ENCODE measurements around the gene TSC2. TPM values are rescaled to one million over a fixed set of nuclear protein-coding genes. Genes with fewer than 3 reads are reported as not detected.
"Not testable (repeated sequence)": the region's sequence is repeated elsewhere in the genome, so short reads cannot be mapped to it uniquely, and the experiment has no call there.

Gene TSC2
- total RNA-seq, 1 experiment from 2014 or later, result 59.3 TPM

- intact Hi-C loops (cut with micrococcal nuclease); H3K4me3 ChIP-seq (ENCODE audit: low read length); H3K9me2 ChIP-seq (replicated peaks; ENCODE audit: low read length); H3K9me3 ChIP-seq (ENCODE audit: low read length); H3K4me2 ChIP-seq (ENCODE audit: low read length); H3F3A ChIP-seq (ENCODE audit: low read length, unreplicated experiment); ATAC-seq; H3K9ac ChIP-seq (ENCODE audit: low read length); DNase-seq; POLR2A ChIA-PET (ENCODE audit: unreplicated experiment); H3K79me2 ChIP-seq (ENCODE audit: low read length); H2AFZ ChIP-seq (ENCODE audit: low read length); H4K20me1 ChIP-seq (ENCODE audit: low read length); H3K27ac ChIP-seq (ENCODE audit: low read length); H3K27me3 ChIP-seq (ENCODE audit: low read length); H3K4me1 ChIP-seq (ENCODE audit: insufficient read depth, low read length); H3K36me3 ChIP-seq (ENCODE audit: low read depth, low read length); CTCF ChIA-PET; BruUV-seq (replicated peaks): not testable (repeated sequence)
These were observed 77.1 kb downstream of the TSC2 start for GRCh38 chr16:2124694-2125444.

DNA sequence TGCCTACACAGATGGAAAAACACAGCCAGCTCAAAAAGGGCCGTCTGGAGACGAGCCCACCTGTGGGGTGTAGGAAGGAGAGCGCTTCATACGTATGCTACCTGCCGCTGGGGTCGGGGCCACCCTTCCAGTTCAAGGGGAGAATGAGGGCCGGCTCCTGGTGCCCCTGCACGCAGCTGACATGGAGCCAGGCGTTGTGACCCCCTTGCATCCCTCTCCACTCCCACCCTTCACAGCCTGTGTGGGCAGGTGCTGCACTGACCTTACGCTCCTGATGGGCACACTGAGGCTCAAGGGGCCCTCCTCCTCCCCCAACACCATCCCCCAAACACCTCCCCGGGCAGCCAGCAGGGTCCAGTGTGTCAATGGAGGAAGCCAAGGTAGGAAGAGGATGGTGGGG is 77.8 kb downstream of the TSC2 start:
- intact Hi-C loops (cut with micrococcal nuclease); H3K9me3 ChIP-seq (ENCODE audit: low read length): not testable (repeated sequence)

DNA sequence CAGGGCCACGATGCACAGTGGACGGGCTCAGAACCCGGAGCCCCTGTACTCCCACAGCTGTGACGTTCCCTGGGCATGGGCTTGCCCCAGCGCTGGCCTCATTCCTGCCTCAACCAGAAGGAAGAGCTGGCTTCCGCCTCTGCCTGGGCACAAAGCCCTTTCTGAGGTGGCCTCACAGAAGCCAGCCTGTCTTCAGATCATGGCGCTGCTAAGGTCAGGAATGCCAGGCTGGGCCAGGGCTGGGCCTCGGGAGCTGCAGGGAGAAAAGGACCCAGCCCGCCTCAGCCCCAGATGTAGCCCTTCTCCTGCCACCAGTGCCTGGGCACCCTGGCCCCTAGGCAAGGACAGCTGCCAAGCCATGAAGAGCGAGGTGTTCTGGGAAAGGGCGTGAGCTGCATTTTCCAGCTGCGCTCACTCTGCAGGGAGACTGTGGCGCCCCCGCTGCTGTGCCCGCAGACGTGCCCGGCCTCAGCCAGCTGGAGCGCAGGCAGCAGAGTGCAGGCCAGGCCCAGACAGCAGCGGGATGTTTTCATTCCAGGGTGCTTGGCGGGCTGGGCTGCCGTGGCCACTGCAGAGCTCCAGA is 78.5 kb downstream of the TSC2 start:
- H3K4me2 ChIP-seq (ENCODE audit: low read length); H3K9me2 ChIP-seq (replicated peaks; ENCODE audit: low read length); CTCF ChIA-PET; H2AFZ ChIP-seq (ENCODE audit: low read length); H3K4me1 ChIP-seq (ENCODE audit: insufficient read depth, low read length); BruUV-seq (replicated peaks); H3K9ac ChIP-seq (ENCODE audit: low read length); ATAC-seq; DNase-seq; H3K36me3 ChIP-seq (ENCODE audit: low read depth, low read length); H3K79me2 ChIP-seq (ENCODE audit: low read length); H3K4me3 ChIP-seq (ENCODE audit: low read length); POLR2A ChIA-PET (ENCODE audit: unreplicated experiment); intact Hi-C loops (cut with micrococcal nuclease); H3K27me3 ChIP-seq (ENCODE audit: low read length); H4K20me1 ChIP-seq (ENCODE audit: low read length); H3K9me3 ChIP-seq (ENCODE audit: low read length); H3K27ac ChIP-seq (ENCODE audit: low read length); H3F3A ChIP-seq (ENCODE audit: low read length, unreplicated experiment): not testable (repeated sequence)

More for the DNA sequence above, 77.8 kb downstream of the TSC2 start:
- H3F3A ChIP-seq (ENCODE audit: low read length, unreplicated experiment); H3K27ac ChIP-seq (ENCODE audit: low read length); H3K36me3 ChIP-seq (ENCODE audit: low read depth, low read length); H3K9me2 ChIP-seq (replicated peaks; ENCODE audit: low read length); ATAC-seq; H2AFZ ChIP-seq (ENCODE audit: low read length); H3K27me3 ChIP-seq (ENCODE audit: low read length); H3K79me2 ChIP-seq (ENCODE audit: low read length); BruUV-seq (replicated peaks); H3K9ac ChIP-seq (ENCODE audit: low read length); CTCF ChIA-PET; H4K20me1 ChIP-seq (ENCODE audit: low read length); POLR2A ChIA-PET (ENCODE audit: unreplicated experiment); H3K4me2 ChIP-seq (ENCODE audit: low read length); H3K4me1 ChIP-seq (ENCODE audit: insufficient read depth, low read length); DNase-seq; H3K4me3 ChIP-seq (ENCODE audit: low read length): not testable (repeated sequence)

DNA sequence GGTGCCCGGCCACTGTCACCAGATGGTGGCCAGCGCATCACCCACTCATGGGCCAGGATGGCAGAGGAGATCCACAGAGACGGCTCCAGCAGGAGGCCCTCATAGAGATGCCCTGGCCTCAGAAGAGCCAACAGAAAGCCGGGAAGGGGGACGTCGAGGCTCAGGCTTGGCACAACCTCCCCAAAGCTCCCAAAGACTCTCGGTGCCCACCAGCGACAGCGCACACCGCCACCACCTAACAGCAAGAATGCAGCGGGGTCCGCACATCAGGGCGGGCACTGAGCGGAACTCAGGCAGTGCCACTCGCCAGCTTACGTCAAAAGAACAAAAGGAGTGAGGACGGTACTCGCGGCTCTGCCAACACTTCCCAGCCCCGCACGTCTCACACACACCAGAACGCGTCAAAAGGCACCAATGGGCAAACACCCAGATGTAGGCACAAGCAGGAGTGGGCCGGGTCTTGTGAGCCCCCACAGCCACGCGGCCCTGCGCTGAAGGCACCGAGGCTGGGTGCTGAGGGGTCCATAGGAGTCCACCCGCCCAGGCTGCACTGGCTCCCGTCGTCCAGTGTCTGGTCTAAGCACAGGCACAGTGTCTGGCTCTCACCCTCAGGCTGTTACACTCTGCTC is 79.3 kb downstream of the TSC2 start:
- H3K36me3 ChIP-seq (ENCODE audit: low read depth, low read length); H3K9me3 ChIP-seq (ENCODE audit: low read length); CTCF ChIA-PET; H3K27me3 ChIP-seq (ENCODE audit: low read length); BruUV-seq (replicated peaks); H4K20me1 ChIP-seq (ENCODE audit: low read length); POLR2A ChIA-PET (ENCODE audit: unreplicated experiment); H3K27ac ChIP-seq (ENCODE audit: low read length); H3K9ac ChIP-seq (ENCODE audit: low read length); DNase-seq; H3K4me3 ChIP-seq (ENCODE audit: low read length); H3K79me2 ChIP-seq (ENCODE audit: low read length); H3K4me2 ChIP-seq (ENCODE audit: low read length); intact Hi-C loops (cut with micrococcal nuclease); H3K4me1 ChIP-seq (ENCODE audit: insufficient read depth, low read length); ATAC-seq; H3K9me2 ChIP-seq (replicated peaks; ENCODE audit: low read length); H2AFZ ChIP-seq (ENCODE audit: low read length); H3F3A ChIP-seq (ENCODE audit: low read length, unreplicated experiment): not testable (repeated sequence)

GRCh38 chr16:2127630-2128280 is 80.0 kb downstream of the TSC2 start:
- H3K4me2 ChIP-seq (ENCODE audit: low read length); BruUV-seq (replicated peaks); H3K9ac ChIP-seq (ENCODE audit: low read length); DNase-seq; intact Hi-C loops (cut with micrococcal nuclease); H3K36me3 ChIP-seq (ENCODE audit: low read depth, low read length); H4K20me1 ChIP-seq (ENCODE audit: low read length); H3K79me2 ChIP-seq (ENCODE audit: low read length); H3F3A ChIP-seq (ENCODE audit: low read length, unreplicated experiment); H3K4me1 ChIP-seq (ENCODE audit: insufficient read depth, low read length); CTCF ChIA-PET; H3K27ac ChIP-seq (ENCODE audit: low read length); H3K9me2 ChIP-seq (replicated peaks; ENCODE audit: low read length); POLR2A ChIA-PET (ENCODE audit: unreplicated experiment); H2AFZ ChIP-seq (ENCODE audit: low read length); H3K9me3 ChIP-seq (ENCODE audit: low read length); H3K27me3 ChIP-seq (ENCODE audit: low read length); H3K4me3 ChIP-seq (ENCODE audit: low read length): not testable (repeated sequence)
- peak; percentile 47; the same call in 1 of the 2 replicates for ATAC-seq

- H3K4me2 ChIP-seq (ENCODE audit: low read length); BruUV-seq (replicated peaks); H4K20me1 ChIP-seq (ENCODE audit: low read length); intact Hi-C loops (cut with micrococcal nuclease); H3K4me1 ChIP-seq (ENCODE audit: insufficient read depth, low read length); POLR2A ChIA-PET (ENCODE audit: unreplicated experiment); H3K27ac ChIP-seq (ENCODE audit: low read length); H3K9me3 ChIP-seq (ENCODE audit: low read length); H3K4me3 ChIP-seq (ENCODE audit: low read length); H3K79me2 ChIP-seq (ENCODE audit: low read length); H3K9me2 ChIP-seq (replicated peaks; ENCODE audit: low read length); H3K9ac ChIP-seq (ENCODE audit: low read length); H3F3A ChIP-seq (ENCODE audit: low read length, unreplicated experiment); H2AFZ ChIP-seq (ENCODE audit: low read length); H3K36me3 ChIP-seq (ENCODE audit: low read depth, low read length); DNase-seq; H3K27me3 ChIP-seq (ENCODE audit: low read length); CTCF ChIA-PET: not testable (repeated sequence)
- peak; percentile 8; the same call in 1 of the 2 replicates for ATAC-seq
These were observed 81.5 kb downstream of the TSC2 start for GRCh38 chr16:2129251-2129650.

Measured in PC-3 (cell line).